Tibial nerve (tissue), 4 donors: Measurements from ENCODE around the gene CDH4. TPM values are rescaled to one million over a fixed set of nuclear protein-coding genes. Genes with fewer than 3 reads are reported as not detected.

Experiments
- DNase-seq, 2 donors: peaks; one replicate each; pipeline ENCODE4 v3.0.0-alpha.2; 2019; ENCODE audit warnings: low spot score in 2 of 2
- H3K27ac ChIP-seq, 4 donors: fragments of 200-600 bp; sonication (generic) in 3 of 4; one replicate each; pipeline ENCODE4 v1.5.1; 2017 to 2019; ENCODE audit warnings: mild to moderate bottlenecking in 1 of 4
- H3K27me3 ChIP-seq, 2 donors: fragments of 200-600 bp; sonication (generic) in 1 of 2; one replicate each; pipeline versions ENCODE4 v1.5.1 to v1.6.0; 2017 to 2019
- H3K36me3 ChIP-seq, 3 donors: fragments of 200-600 bp; sonication (generic); one replicate each; pipeline ENCODE4 v1.5.1; 2018 to 2019
- H3K4me1 ChIP-seq, 4 donors: fragments of 200-600 bp; sonication (generic) in 3 of 4; one replicate each; pipeline ENCODE4 v1.5.1; 2017 to 2019
- H3K4me3 ChIP-seq, 4 donors: fragments of 200-600 bp; sonication (generic) in 3 of 4; one replicate each; pipeline ENCODE4 v1.5.1; 2017 to 2019; ENCODE audit warnings: mild to moderate bottlenecking in 1 of 4, moderate library complexity in 1 of 4
- H3K9me3 ChIP-seq, 4 donors: fragments of 200-600 bp; sonication (generic) in 3 of 4; one replicate each; pipeline ENCODE4 v1.5.1; 2017 to 2019
- EP300 ChIP-seq, 2 donors: sonication (generic); formaldehyde crosslinking; IDR thresholded peaks; one replicate each; pipeline ENCODE4 v1.6.1; 2017; ENCODE audit warnings: antibody characterized with exemption in 2 of 2, mild to moderate bottlenecking in 1 of 2
- POLR2A ChIP-seq, 2 donors: fragments of 450-650 bp; IDR thresholded peaks; one replicate each; pipeline ENCODE4 v1.6.1; 2017; ENCODE audit warnings: antibody characterized with exemption in 2 of 2, mild to moderate bottlenecking in 2 of 2, moderate library complexity in 2 of 2
- WGBS, 2 donors: methylation state at CpG; one replicate each; pipeline ENCODE4 v1.1.5; 2018; 5-methylcytosine and 5-hydroxymethylcytosine counted together
- total RNA-seq, 4 donors: library from RNA; depleted of rRNA; stranded (reverse); fragments of >200 nt; gene quantifications; one replicate each; pipeline ENCODE4 v1.1.0, GENCODE V29; 2016
- TF ChIP-seq, protein P1 (sequence below), 5 experiments: fragments of 200-600 bp in 3 of 5; fragments of 450-650 bp in 2 of 5; sonication (generic) in 3 of 5; IDR thresholded peaks; one replicate each; pipeline ENCODE4 v1.5.1; 2016 to 2019; ENCODE audit warnings: antibody characterized with exemption in 5 of 5, mild to moderate bottlenecking in 3 of 5, moderate library complexity in 2 of 5

CDH4 gene
- total RNA-seq, 4 donors from 2014 or later: 0.78 to 2.3 (median 1.0) TPM

DNA sequence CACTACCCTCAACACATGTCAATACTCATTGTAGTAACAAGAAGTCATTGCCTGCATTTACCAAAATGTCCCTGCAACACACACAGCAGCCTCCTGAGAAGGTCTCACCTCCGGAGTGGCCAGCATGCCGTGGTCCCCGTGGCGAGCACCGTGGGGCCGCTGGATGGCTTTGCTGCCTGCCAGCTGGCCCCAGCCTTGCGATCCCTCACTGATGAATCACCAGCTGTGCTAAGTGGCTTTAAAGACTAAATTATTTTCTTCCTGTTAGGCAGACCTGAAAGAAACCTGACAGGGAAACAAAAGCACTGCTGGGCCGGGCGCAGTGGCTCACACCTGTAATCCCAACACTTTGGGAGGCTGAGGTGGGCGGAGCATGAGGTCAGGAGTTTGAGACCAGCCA lies 306.7 kb downstream of the CDH4 start:
- H3K36me3 ChIP-seq: no peaks in the 10 kb centered on the region
- no peaks in the 10 kb centered on the region for H3K4me1 ChIP-seq
- peaks cover 0 to 2% (median 0%) of the 10 kb centered on the region in 4 donors for H3K9me3 ChIP-seq
- no peak overlapping the region for H3K4me3 ChIP-seq
- H3K27me3 ChIP-seq: no peaks in the 10 kb centered on the region
- WGBS, 2 donors: 73 to 86% methylated on average over 10 of the region's 10 CpGs
- no peak overlapping the region for H3K27ac ChIP-seq
- no peak for DNase-seq
- TF ChIP-seq, protein P1, sequence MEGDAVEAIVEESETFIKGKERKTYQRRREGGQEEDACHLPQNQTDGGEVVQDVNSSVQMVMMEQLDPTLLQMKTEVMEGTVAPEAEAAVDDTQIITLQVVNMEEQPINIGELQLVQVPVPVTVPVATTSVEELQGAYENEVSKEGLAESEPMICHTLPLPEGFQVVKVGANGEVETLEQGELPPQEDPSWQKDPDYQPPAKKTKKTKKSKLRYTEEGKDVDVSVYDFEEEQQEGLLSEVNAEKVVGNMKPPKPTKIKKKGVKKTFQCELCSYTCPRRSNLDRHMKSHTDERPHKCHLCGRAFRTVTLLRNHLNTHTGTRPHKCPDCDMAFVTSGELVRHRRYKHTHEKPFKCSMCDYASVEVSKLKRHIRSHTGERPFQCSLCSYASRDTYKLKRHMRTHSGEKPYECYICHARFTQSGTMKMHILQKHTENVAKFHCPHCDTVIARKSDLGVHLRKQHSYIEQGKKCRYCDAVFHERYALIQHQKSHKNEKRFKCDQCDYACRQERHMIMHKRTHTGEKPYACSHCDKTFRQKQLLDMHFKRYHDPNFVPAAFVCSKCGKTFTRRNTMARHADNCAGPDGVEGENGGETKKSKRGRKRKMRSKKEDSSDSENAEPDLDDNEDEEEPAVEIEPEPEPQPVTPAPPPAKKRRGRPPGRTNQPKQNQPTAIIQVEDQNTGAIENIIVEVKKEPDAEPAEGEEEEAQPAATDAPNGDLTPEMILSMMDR (IDR thresholded peaks at IDR 0.05): no peak
- TF ChIP-seq EP300 (IDR thresholded peaks at IDR 0.05) (no peak), POLR2A (IDR thresholded peaks at IDR 0.05) (no peak)

DNA sequence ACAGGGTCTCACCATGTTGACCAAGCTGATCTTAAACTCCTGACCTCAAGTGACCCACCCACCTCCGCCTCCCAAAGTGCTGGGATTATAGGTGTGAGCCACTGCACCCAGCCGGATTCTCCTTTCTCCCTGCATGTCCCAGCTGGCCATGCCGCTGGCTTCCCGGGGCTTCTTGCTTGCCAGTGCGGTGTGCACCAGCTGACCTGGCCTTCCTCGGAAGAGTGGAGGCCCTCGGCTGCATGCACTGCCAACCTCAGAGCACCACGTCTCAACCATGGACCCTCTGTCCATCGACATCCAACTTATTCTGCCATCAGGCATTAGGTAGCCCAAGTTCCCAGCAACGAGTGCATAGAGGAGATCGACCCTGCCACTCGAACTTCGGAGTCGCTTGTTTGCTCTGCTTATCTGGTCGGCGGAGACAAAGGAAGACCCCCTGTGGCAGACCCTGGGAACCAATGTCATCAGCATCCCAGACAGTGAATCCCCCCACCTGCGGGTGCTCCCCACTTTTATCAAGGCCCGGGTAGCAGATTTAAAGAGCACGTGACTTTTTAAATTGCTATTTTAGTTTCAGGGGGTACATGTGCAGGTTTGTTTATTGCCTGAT lies 307.8 kb downstream of the CDH4 start:
- H3K9me3 ChIP-seq: no peaks in the 10 kb centered on the region
- TF ChIP-seq, protein P1 (IDR thresholded peaks at IDR 0.05): no peak
- TF ChIP-seq POLR2A (IDR thresholded peaks at IDR 0.05) (no peak), EP300 (IDR thresholded peaks at IDR 0.05) (no peak)
- H3K27ac ChIP-seq: no peak overlapping the region
- no peak overlapping the region for H3K4me3 ChIP-seq
- WGBS, 2 donors: 89 to 91% methylated on average over 19 of the region's 19 CpGs
- no peaks in the 10 kb centered on the region for H3K36me3 ChIP-seq
- no peaks in the 10 kb centered on the region for H3K27me3 ChIP-seq
- H3K4me1 ChIP-seq: no peaks in the 10 kb centered on the region
- no peak for DNase-seq

DNA sequence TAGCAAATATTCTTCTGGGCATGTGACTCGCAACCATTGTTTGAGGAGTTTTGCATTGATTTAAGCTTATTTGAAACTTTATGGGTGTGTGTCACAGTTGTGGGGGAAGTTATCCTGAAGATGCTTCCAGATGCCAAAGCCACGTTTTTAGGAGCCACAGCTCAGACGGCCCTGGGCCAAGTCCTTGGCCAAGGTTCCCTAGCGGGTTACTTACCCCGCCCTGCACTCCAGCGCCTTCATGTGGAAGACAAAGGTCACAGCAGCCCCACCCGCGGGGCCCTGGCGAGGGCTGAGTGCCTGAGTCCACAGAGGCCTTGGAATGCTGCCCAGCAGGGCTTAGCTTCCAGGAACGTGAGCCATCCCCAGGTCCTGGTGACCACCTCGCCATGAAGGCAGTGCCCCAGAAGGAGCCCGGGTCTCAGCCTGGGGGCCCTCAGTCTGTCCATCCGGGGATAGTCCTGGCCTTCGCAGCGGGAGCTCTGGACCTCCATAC lies 308.3 kb downstream of the CDH4 start:
- Histone ChIP-seq H3K36me3 (no peaks in the 10 kb centered on the region), H3K4me3 (no peak overlapping the region), H3K27ac (no peak overlapping the region), H3K4me1 (no peaks in the 10 kb centered on the region), H3K27me3 (no peaks in the 10 kb centered on the region), H3K9me3 (no peaks in the 10 kb centered on the region)
- 76 to 86% methylated on average over 4 to 14 of the region's 15 CpGs for WGBS, 2 donors
- DNase-seq: no peak
- TF ChIP-seq EP300 (IDR thresholded peaks at IDR 0.05) (no peak), POLR2A (IDR thresholded peaks at IDR 0.05) (no peak)
- TF ChIP-seq, protein P1 (IDR thresholded peaks at IDR 0.05): no peak

DNA sequence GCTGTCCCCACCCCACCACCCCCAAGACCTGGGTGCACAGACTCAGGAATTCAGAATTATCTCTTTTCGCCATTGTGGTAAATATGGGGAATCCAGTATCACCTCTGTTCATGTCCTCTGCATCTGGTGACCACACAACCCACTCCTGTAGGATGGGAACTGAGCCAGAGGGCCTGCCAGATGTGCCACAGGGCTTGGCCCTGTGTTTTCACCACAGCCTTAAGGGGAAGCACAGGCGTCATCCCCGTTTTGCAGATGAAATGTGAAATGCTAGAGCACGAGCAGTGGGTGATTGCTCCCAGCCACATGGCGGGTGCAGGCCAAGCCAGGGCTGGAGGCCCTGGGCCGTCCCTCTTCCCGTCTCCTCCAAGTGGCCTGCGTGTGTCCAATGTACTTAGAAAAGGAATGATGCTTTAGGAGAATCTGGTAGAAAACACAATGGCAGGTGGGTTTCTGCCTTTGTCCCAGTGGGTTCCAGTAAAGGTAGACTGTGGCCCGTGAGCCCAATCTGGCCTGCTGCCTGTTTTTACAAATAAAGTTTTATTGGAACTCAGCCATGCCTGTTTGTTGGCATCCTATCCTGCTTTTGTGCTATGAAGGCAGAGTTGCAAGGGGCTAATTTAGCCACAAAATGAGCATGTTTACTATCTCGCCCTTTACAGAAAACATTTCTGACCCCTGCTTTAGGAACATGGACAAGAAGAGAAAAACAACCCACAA lies 309.2 kb downstream of the CDH4 start:
- Histone ChIP-seq H3K36me3 (no peaks in the 10 kb centered on the region), H3K27me3 (no peaks in the 10 kb centered on the region), H3K4me1 (no peaks in the 10 kb centered on the region), H3K4me3 (no peak overlapping the region), H3K27ac (no peak overlapping the region), H3K9me3 (no peaks in the 10 kb centered on the region)
- WGBS, 2 donors: 85% methylated on average over 10 of the region's 10 CpGs
- DNase-seq: no peak
- TF ChIP-seq, protein P1 (IDR thresholded peaks at IDR 0.05): no peak
- no peak for TF ChIP-seq POLR2A (IDR thresholded peaks at IDR 0.05)

DNA sequence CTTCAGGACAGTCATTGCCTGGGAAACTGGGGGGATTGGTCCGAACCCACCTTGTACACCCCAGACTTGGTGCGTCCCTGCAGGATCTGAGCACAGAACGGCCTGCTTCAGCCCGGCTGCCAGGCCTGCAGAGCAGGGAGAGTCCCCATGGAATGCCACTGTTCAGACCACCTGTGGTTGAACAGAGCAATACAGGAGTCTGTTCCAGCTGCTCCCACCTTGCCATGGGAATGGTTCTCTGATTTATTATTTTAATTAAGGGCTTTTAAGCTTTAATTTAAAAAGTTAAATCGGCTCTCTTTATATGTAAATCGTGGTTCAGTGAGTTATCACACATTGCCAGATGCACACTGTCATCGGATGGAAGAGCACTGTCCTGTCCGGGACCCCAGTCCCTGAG lies 310.4 kb downstream of the CDH4 start:
- no peaks in the 10 kb centered on the region for H3K4me1 ChIP-seq
- no peaks in the 10 kb centered on the region for H3K9me3 ChIP-seq
- no peak overlapping the region for H3K4me3 ChIP-seq
- no peak for DNase-seq
- H3K27ac ChIP-seq: no peak overlapping the region
- WGBS, 2 donors: 78 to 86% methylated on average over 8 of the region's 8 CpGs
- no peaks in the 10 kb centered on the region for H3K36me3 ChIP-seq
- no peaks in the 10 kb centered on the region for H3K27me3 ChIP-seq
- TF ChIP-seq POLR2A (IDR thresholded peaks at IDR 0.05): no peak
- TF ChIP-seq EP300 (IDR thresholded peaks at IDR 0.05): no peak
- TF ChIP-seq, protein P1 (IDR thresholded peaks at IDR 0.05): no peak
